GM23338 (cell line): ENCODE data around the gene TEX54. TPM values are rescaled to one million over a fixed set of nuclear protein-coding genes. Genes with fewer than 3 reads are reported as not detected.

Experiments used
- ATAC-seq: fragments of 200-7000 bp; cut with Tn5 transposase; 3 replicates; pipeline ENCODE4 v1.9.1; 2020
- DNase-seq: peaks from one replicate; pipeline ENCODE4 v3.0.0-alpha.2; 2015; ENCODE audit warnings: low spot score
- H2AFZ ChIP-seq: fragments of 200-600 bp; sonication (generic); 2 replicates; pipeline ENCODE4 v1.8.0; 2016; ENCODE audit warnings: antibody characterized with exemption, mild to moderate bottlenecking, moderate library complexity
- H3F3A ChIP-seq: fragments of 200-600 bp; sonication (generic); replicated peaks from 2 replicates; pipeline ENCODE4 v1.8.0; 2017; ENCODE audit warnings: antibody characterized with exemption, mixed run types, low read depth
- H3K27ac ChIP-seq: fragments of 200-600 bp; sonication (generic); 2 replicates; pipeline ENCODE4 v1.6.1; 2016; ENCODE audit warnings: low read depth
- H3K27me3 ChIP-seq: fragments of 200-600 bp; sonication (generic); 2 replicates; pipeline ENCODE4 v1.8.0; 2016; ENCODE audit warnings: mild to moderate bottlenecking, mixed run types, moderate library complexity; ENCODE audit not compliant: insufficient read depth
- H3K36me3 ChIP-seq: fragments of 200-600 bp; sonication (generic); 2 replicates; pipeline ENCODE4 v1.8.0; 2016; ENCODE audit warnings: mild to moderate bottlenecking; ENCODE audit not compliant: insufficient read depth
- H3K4me1 ChIP-seq: fragments of 200-600 bp; sonication (generic); 2 replicates; pipeline ENCODE4 v1.8.0; 2016; ENCODE audit warnings: mild to moderate bottlenecking, moderate library complexity; ENCODE audit not compliant: insufficient read depth
- H3K4me2 ChIP-seq: fragments of 200-600 bp; sonication (generic); 2 replicates; pipeline ENCODE4 v1.7.1; 2017; ENCODE audit warnings: mixed run types
- H3K4me3 ChIP-seq: fragments of 200-600 bp; sonication (generic); 2 replicates; pipeline ENCODE4 v1.6.1; 2016; ENCODE audit warnings: mixed run types
- H3K79me2 ChIP-seq: fragments of 200-600 bp; sonication (generic); replicated peaks from 2 replicates; pipeline ENCODE4 v1.8.0; 2017; ENCODE audit warnings: mild to moderate bottlenecking; ENCODE audit not compliant: insufficient read depth
- H3K9me2 ChIP-seq: fragments of 200-600 bp; sonication (generic); 2 replicates; pipeline ENCODE4 v1.8.0; 2017; ENCODE audit not compliant: insufficient read depth
- H4K20me1 ChIP-seq: fragments of 200-600 bp; sonication (generic); replicated peaks from 2 replicates; pipeline ENCODE4 v1.8.0; 2017; ENCODE audit warnings: mild to moderate bottlenecking; ENCODE audit not compliant: insufficient read depth
- H3K27ac Mint-ChIP-seq: 2 replicates; pipeline ENCODE4 v1.8.0; 2020; ENCODE audit warnings: inconsistent platforms, mild to moderate bottlenecking, moderate library complexity, mixed read lengths
- H3K27me3 Mint-ChIP-seq: 3 replicates; pipeline ENCODE4 v1.8.0; 2022; ENCODE audit warnings: low read depth, mild to moderate bottlenecking, moderate library complexity, mixed read lengths, inconsistent platforms; ENCODE audit not compliant: insufficient read depth, poor library complexity
- H3K36me3 Mint-ChIP-seq: 3 replicates; pipeline ENCODE4 v1.8.0; 2021; ENCODE audit warnings: low read depth, mild to moderate bottlenecking, inconsistent platforms, moderate library complexity, mixed read lengths
- H3K4me1 Mint-ChIP-seq: 3 replicates; pipeline ENCODE4 v1.8.0; 2020; ENCODE audit warnings: mild to moderate bottlenecking, inconsistent platforms, mixed read lengths
- H3K4me3 Mint-ChIP-seq: 3 replicates; pipeline ENCODE4 v1.8.0; 2021; ENCODE audit warnings: moderate library complexity, mild to moderate bottlenecking, inconsistent platforms, mixed read lengths
- H3K9me3 Mint-ChIP-seq: 3 replicates; pipeline ENCODE4 v1.8.0; 2020; ENCODE audit warnings: moderate library complexity, mild to moderate bottlenecking, inconsistent platforms, mixed read lengths
- CREB1 ChIP-seq: fragments of 250-450 bp; sonication (Bioruptor Pico); IDR thresholded peaks from 2 replicates; pipeline ENCODE4 v1.5.0; 2020; ENCODE audit warnings: low read depth, mild to moderate bottlenecking, moderate library complexity
- EZH2 ChIP-seq: fragments of 200-600 bp; sonication (generic); IDR thresholded peaks from one replicate; pipeline ENCODE4 v1.8.0; 2017; ENCODE audit warnings: antibody characterized with exemption, mild to moderate bottlenecking, low read depth; ENCODE audit not compliant: unreplicated experiment
- EZH2phosphoT487 ChIP-seq: fragments of 200-600 bp; sonication (generic); IDR thresholded peaks from one replicate; pipeline ENCODE4 v1.8.1; 2018; ENCODE audit warnings: antibody characterized with exemption; ENCODE audit not compliant: unreplicated experiment
- JUNB ChIP-seq: IDR thresholded peaks from one replicate; pipeline ENCODE4 v1.6.1; 2016; ENCODE audit warnings: antibody characterized with exemption; ENCODE audit not compliant: unreplicated experiment
- NANOG ChIP-seq: IDR thresholded peaks from 2 replicates; pipeline ENCODE4 v1.6.1; 2016; ENCODE audit warnings: antibody characterized with exemption, borderline replicate concordance
- POLR2AphosphoS5 ChIP-seq: IDR thresholded peaks from 2 replicates; pipeline ENCODE4 v1.6.1; 2016; ENCODE audit warnings: antibody characterized with exemption, low read depth
- STAT1 ChIP-seq: IDR thresholded peaks from one replicate; pipeline ENCODE4 v1.6.1; 2016; ENCODE audit warnings: antibody characterized with exemption; ENCODE audit not compliant: unreplicated experiment
- ZNF114 ChIP-seq: fragments of 250-450 bp; sonication (Bioruptor Pico); IDR thresholded peaks from 2 replicates; pipeline ENCODE4 v1.5.0; 2020; ENCODE audit warnings: mild to moderate bottlenecking, moderate library complexity
- ZNF331 ChIP-seq: fragments of 250-450 bp; sonication (Bioruptor Pico); IDR thresholded peaks from 2 replicates; pipeline ENCODE4 v1.5.0; 2020; ENCODE audit warnings: low read depth, mild to moderate bottlenecking, moderate library complexity
- polyA plus RNA-seq: library from polyadenylated mRNA; unstranded; fragments of >200 nt; fragmentation: Nextera tagmentation; extraction: Ambion mirVana; gene quantifications from 2 replicates; pipeline ENCODE4 v1.2.1, GENCODE V29; 2016
- total RNA-seq: library from RNA; depleted of rRNA; stranded (reverse); fragments of >200 nt; shearing (Covaris generic); gene quantifications from 2 replicates; pipeline ENCODE4 v1.2.3, GENCODE V29; 2014
- TF ChIP-seq, protein P1 (sequence below): IDR thresholded peaks from 2 replicates; pipeline ENCODE4 v1.6.1; 2016; ENCODE audit warnings: antibody characterized with exemption
- TF ChIP-seq, protein P2 (sequence below): fragments of 250-450 bp; sonication (Bioruptor Pico); IDR thresholded peaks from 2 replicates; pipeline ENCODE4 v1.5.0; 2020; ENCODE audit warnings: mild to moderate bottlenecking, moderate library complexity
- TF ChIP-seq, protein P3 (sequence below), 2 experiments: fragments of 200-600 bp in 1 of 2; sonication (generic) in 1 of 2; conservative IDR thresholded peaks; 2 replicates each; pipeline versions ENCODE4 v1.5.1 to v1.6.1; 2016 to 2017; ENCODE audit warnings: antibody characterized with exemption in 2 of 2, low read depth in 2 of 2, mild to moderate bottlenecking in 2 of 2, moderate library complexity in 1 of 2
- TF ChIP-seq, protein P4 (sequence below): IDR thresholded peaks from one replicate; pipeline ENCODE4 v1.6.1; 2018; ENCODE audit warnings: antibody characterized with exemption; ENCODE audit not compliant: unreplicated experiment

Gene TEX54
- total and polyA plus RNA-seq, 2 experiments from 2014 or later, result 1.9 TPM; not detected in 1

DNA sequence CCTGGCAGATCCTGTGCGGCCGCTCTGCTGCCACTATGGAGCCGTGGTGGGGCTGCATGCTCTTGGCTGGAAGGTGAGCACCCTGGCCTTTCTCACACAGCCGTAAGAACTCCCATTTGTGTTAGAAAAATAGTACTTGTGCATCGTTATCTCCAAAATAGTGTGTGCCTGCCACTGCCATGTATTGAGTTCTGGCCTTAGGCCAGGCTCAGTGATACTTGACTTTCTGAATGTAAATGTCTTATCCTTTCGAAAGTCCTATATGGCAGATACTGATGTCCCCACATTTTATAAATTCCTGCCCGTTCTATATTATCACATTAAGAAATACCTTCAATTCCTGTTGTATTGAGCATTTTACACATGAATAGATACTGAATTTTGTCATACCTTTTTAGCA, 49.9 kb downstream of the TEX54 start:
- Histone ChIP-seq H4K20me1 (no peaks in the 10 kb centered on the region), H2AFZ (no peak overlapping the region), H3K4me3 (no peak overlapping the region), H3K4me1 (no peaks in the 10 kb centered on the region), H3K36me3 (peaks cover 3% of the 10 kb centered on the region; the same call in 1 of the 2 replicates), H3K27ac (no peak overlapping the region), H3K9me2 (no peaks in the 10 kb centered on the region), H3K79me2 (peaks cover 2% of the 10 kb centered on the region; the same call in 1 of the 2 replicates), H3F3A (peaks cover 13% of the 10 kb centered on the region), H3K27me3 (no peaks in the 10 kb centered on the region), H3K4me2 (no peak overlapping the region)
- Mint-ChIP-seq H3K4me1 (peaks cover 3% of the 10 kb centered on the region; the same call in 1 of the 3 replicates), H3K36me3 (peaks cover 61% of the 10 kb centered on the region), H3K9me3 (no peaks in the 10 kb centered on the region), H3K27ac (no peak overlapping the region), H3K27me3 (peaks cover 9% of the 10 kb centered on the region), H3K4me3 (no peak overlapping the region)
- ATAC-seq (no peak), DNase-seq (no peak)
- TF ChIP-seq EZH2phosphoT487 (no peak), ZNF331 (CRISPR knock-in tag) (no peak), JUNB (no peak), EZH2 (no peak), POLR2AphosphoS5 (no peak), NANOG (no peak), STAT1 (no peak), ZNF114 (CRISPR knock-in tag) (no peak), CREB1 (no peak)
- TF ChIP-seq, protein P1, sequence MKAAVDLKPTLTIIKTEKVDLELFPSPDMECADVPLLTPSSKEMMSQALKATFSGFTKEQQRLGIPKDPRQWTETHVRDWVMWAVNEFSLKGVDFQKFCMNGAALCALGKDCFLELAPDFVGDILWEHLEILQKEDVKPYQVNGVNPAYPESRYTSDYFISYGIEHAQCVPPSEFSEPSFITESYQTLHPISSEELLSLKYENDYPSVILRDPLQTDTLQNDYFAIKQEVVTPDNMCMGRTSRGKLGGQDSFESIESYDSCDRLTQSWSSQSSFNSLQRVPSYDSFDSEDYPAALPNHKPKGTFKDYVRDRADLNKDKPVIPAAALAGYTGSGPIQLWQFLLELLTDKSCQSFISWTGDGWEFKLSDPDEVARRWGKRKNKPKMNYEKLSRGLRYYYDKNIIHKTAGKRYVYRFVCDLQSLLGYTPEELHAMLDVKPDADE, result no peak
- TF ChIP-seq, protein P2, sequence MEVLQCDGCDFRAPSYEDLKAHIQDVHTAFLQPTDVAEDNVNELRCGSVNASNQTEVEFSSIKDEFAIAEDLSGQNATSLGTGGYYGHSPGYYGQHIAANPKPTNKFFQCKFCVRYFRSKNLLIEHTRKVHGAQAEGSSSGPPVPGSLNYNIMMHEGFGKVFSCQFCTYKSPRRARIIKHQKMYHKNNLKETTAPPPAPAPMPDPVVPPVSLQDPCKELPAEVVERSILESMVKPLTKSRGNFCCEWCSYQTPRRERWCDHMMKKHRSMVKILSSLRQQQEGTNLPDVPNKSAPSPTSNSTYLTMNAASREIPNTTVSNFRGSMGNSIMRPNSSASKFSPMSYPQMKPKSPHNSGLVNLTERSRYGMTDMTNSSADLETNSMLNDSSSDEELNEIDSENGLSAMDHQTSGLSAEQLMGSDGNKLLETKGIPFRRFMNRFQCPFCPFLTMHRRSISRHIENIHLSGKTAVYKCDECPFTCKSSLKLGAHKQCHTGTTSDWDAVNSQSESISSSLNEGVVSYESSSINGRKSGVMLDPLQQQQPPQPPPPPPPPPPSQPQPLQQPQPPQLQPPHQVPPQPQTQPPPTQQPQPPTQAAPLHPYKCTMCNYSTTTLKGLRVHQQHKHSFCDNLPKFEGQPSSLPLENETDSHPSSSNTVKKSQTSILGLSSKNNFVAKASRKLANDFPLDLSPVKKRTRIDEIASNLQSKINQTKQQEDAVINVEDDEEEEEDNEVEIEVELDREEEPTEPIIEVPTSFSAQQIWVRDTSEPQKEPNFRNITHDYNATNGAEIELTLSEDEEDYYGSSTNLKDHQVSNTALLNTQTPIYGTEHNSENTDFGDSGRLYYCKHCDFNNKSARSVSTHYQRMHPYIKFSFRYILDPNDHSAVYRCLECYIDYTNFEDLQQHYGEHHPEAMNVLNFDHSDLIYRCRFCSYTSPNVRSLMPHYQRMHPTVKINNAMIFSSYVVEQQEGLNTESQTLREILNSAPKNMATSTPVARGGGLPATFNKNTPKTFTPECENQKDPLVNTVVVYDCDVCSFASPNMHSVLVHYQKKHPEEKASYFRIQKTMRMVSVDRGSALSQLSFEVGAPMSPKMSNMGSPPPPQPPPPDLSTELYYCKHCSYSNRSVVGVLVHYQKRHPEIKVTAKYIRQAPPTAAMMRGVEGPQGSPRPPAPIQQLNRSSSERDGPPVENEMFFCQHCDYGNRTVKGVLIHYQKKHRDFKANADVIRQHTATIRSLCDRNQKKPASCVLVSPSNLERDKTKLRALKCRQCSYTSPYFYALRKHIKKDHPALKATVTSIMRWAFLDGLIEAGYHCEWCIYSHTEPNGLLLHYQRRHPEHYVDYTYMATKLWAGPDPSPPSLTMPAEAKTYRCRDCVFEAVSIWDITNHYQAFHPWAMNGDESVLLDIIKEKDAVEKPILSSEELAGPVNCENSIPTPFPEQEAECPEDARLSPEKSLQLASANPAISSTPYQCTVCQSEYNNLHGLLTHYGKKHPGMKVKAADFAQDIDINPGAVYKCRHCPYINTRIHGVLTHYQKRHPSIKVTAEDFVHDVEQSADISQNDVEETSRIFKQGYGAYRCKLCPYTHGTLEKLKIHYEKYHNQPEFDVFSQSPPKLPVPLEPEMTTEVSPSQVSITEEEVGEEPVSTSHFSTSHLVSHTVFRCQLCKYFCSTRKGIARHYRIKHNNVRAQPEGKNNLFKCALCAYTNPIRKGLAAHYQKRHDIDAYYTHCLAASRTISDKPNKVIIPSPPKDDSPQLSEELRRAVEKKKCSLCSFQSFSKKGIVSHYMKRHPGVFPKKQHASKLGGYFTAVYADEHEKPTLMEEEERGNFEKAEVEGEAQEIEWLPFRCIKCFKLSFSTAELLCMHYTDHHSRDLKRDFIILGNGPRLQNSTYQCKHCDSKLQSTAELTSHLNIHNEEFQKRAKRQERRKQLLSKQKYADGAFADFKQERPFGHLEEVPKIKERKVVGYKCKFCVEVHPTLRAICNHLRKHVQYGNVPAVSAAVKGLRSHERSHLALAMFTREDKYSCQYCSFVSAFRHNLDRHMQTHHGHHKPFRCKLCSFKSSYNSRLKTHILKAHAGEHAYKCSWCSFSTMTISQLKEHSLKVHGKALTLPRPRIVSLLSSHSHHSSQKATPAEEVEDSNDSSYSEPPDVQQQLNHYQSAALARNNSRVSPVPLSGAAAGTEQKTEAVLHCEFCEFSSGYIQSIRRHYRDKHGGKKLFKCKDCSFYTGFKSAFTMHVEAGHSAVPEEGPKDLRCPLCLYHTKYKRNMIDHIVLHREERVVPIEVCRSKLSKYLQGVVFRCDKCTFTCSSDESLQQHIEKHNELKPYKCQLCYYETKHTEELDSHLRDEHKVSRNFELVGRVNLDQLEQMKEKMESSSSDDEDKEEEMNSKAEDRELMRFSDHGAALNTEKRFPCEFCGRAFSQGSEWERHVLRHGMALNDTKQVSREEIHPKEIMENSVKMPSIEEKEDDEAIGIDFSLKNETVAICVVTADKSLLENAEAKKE (CRISPR knock-in tag), result no peak
- TF ChIP-seq, protein P3, sequence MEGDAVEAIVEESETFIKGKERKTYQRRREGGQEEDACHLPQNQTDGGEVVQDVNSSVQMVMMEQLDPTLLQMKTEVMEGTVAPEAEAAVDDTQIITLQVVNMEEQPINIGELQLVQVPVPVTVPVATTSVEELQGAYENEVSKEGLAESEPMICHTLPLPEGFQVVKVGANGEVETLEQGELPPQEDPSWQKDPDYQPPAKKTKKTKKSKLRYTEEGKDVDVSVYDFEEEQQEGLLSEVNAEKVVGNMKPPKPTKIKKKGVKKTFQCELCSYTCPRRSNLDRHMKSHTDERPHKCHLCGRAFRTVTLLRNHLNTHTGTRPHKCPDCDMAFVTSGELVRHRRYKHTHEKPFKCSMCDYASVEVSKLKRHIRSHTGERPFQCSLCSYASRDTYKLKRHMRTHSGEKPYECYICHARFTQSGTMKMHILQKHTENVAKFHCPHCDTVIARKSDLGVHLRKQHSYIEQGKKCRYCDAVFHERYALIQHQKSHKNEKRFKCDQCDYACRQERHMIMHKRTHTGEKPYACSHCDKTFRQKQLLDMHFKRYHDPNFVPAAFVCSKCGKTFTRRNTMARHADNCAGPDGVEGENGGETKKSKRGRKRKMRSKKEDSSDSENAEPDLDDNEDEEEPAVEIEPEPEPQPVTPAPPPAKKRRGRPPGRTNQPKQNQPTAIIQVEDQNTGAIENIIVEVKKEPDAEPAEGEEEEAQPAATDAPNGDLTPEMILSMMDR (conservative IDR thresholded peaks at IDR 0.05; ENCODE audit: low read depth in 2 of 2), result no peak
- TF ChIP-seq, protein P4, sequence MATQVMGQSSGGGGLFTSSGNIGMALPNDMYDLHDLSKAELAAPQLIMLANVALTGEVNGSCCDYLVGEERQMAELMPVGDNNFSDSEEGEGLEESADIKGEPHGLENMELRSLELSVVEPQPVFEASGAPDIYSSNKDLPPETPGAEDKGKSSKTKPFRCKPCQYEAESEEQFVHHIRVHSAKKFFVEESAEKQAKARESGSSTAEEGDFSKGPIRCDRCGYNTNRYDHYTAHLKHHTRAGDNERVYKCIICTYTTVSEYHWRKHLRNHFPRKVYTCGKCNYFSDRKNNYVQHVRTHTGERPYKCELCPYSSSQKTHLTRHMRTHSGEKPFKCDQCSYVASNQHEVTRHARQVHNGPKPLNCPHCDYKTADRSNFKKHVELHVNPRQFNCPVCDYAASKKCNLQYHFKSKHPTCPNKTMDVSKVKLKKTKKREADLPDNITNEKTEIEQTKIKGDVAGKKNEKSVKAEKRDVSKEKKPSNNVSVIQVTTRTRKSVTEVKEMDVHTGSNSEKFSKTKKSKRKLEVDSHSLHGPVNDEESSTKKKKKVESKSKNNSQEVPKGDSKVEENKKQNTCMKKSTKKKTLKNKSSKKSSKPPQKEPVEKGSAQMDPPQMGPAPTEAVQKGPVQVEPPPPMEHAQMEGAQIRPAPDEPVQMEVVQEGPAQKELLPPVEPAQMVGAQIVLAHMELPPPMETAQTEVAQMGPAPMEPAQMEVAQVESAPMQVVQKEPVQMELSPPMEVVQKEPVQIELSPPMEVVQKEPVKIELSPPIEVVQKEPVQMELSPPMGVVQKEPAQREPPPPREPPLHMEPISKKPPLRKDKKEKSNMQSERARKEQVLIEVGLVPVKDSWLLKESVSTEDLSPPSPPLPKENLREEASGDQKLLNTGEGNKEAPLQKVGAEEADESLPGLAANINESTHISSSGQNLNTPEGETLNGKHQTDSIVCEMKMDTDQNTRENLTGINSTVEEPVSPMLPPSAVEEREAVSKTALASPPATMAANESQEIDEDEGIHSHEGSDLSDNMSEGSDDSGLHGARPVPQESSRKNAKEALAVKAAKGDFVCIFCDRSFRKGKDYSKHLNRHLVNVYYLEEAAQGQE, result no peak
